Posterior vena cava (tissue), 2 donors: ENCODE measurements around the gene ADAM12. TPM values are rescaled to one million over a fixed set of nuclear protein-coding genes. Genes with fewer than 3 reads are reported as not detected.

Experiments used
- DNase-seq: peaks from one replicate; pipeline ENCODE4 v3.0.0-alpha.2; 2020; ENCODE audit warnings: low spot score
- intact Hi-C, 2 donors: fragments of 100-400 bp; cut with DNase I; formaldehyde crosslinking; loops; one replicate each; pipeline versions ENCODE4 v1.14.1 to v1.14.2; 2022 to 2023
- total RNA-seq, 2 donors: library from RNA; stranded (reverse); fragmentation: NEBNext Ultra II Directional; extraction: Animal tissue kit (Norgen Biotek cat#: 25700); gene quantifications; one replicate each; pipeline ENCODE4 v1.2.1, GENCODE V29; 2021
- donor health status: DM: yes; HTN: yes; CAD: no.
- donor health status: DM: yes; HTN: yes; CAD: no.

Gene ADAM12
- total RNA-seq, 2 donors from 2014 or later, result 2.2 to 2.8 TPM

GRCh38 chr10:126140746-126141273 is 247.5 kb downstream of the ADAM12 start:
- no peak for DNase-seq
- intact Hi-C loops, result no loop called here

- intact Hi-C loops, result no loop called here
- DNase-seq, result no peak
Measured at GRCh38 chr10:126137562-126138221, 250.6 kb downstream of the ADAM12 start.

- DNase-seq, result no peak
- intact Hi-C loops, result no loop called here
Measured at GRCh38 chr10:126135941-126136595, 252.2 kb downstream of the ADAM12 start.

GRCh38 chr10:126135177-126135576 is 253.1 kb downstream of the ADAM12 start:
- no peak for DNase-seq
- intact Hi-C loops, result no loop called here

- intact Hi-C loops, result no loop called here
- no peak for DNase-seq
Measured at GRCh38 chr10:126133906-126134656, 254.2 kb downstream of the ADAM12 start.

GRCh38 chr10:126133082-126133620 is 255.1 kb downstream of the ADAM12 start:
- intact Hi-C loops, result no loop called here
- no peak for DNase-seq

- intact Hi-C loops, result no loop called here
- DNase-seq, result no peak
Measured at GRCh38 chr10:126131341-126131740, 256.9 kb downstream of the ADAM12 start.

- DNase-seq, result peak; percentile 87
- intact Hi-C loops, result no loop called here
Measured at GRCh38 chr10:126130271-126130710, 258.0 kb downstream of the ADAM12 start.

GRCh38 chr10:126129026-126129425 is 259.3 kb downstream of the ADAM12 start:
- intact Hi-C loops, result no loop called here
- DNase-seq, result no peak

GRCh38 chr10:126128581-126128980 is 259.7 kb downstream of the ADAM12 start:
- intact Hi-C loops, result no loop called here

GRCh38 chr10:126127481-126128029 is 260.7 kb downstream of the ADAM12 start:
- intact Hi-C loops, result no loop called here
- no peak for DNase-seq

More at GRCh38 chr10:126128581-126128980, 259.7 kb downstream of the ADAM12 start:
- DNase-seq, result no peak

- intact Hi-C loops, result no loop called here
Measured at GRCh38 chr10:126126866-126127265, 261.4 kb downstream of the ADAM12 start.

GRCh38 chr10:126126023-126126422 is 262.3 kb downstream of the ADAM12 start:
- no peak for DNase-seq

More at GRCh38 chr10:126126866-126127265, 261.4 kb downstream of the ADAM12 start:
- no peak for DNase-seq

GRCh38 chr10:126124668-126125349 is 263.5 kb downstream of the ADAM12 start:
- intact Hi-C loops, result no loop called here
- no peak for DNase-seq

More at GRCh38 chr10:126126023-126126422, 262.3 kb downstream of the ADAM12 start:
- intact Hi-C loops, result no loop called here

- intact Hi-C loops, result no loop called here
Measured at GRCh38 chr10:126124046-126124445, 264.2 kb downstream of the ADAM12 start.

GRCh38 chr10:126123466-126123865 is 264.8 kb downstream of the ADAM12 start:
- intact Hi-C loops, result no loop called here
- DNase-seq, result no peak

More at GRCh38 chr10:126124046-126124445, 264.2 kb downstream of the ADAM12 start:
- no peak for DNase-seq

- intact Hi-C loops, result no loop called here
- no peak for DNase-seq
Measured at GRCh38 chr10:126122881-126123280, 265.4 kb downstream of the ADAM12 start.

- DNase-seq, result no peak
- intact Hi-C loops, result no loop called here
Measured at GRCh38 chr10:126119599-126119998, 268.7 kb downstream of the ADAM12 start.

- no peak for DNase-seq
- intact Hi-C loops, result no loop called here
Measured at GRCh38 chr10:126118476-126118875, 269.8 kb downstream of the ADAM12 start.
